Measurements from ENCODE around the gene NCKAP5. TPM values are rescaled to one million over a fixed set of nuclear protein-coding genes. Genes with fewer than 3 reads are reported as not detected.

The NCKAP5 gene
- total RNA-seq, 3 donors from 2014 or later = 1.9 to 6.3 (median 2.3) TPM

- Histone ChIP-seq H3K9me3 (no peaks in the 10 kb centered on the region), H3K36me3 (ENCODE audit: low read depth) (no peaks in the 10 kb centered on the region)
- ATAC-seq = no peak
Observed at GRCh38 chr2:133157141-133157540, 411.1 kb downstream of the NCKAP5 start.

GRCh38 chr2:133152801-133153200 is 415.5 kb downstream of the NCKAP5 start:
- intact Hi-C loops (cut with DNase I, micrococcal nuclease) = no loop called here
- Histone ChIP-seq H3K9me3 (no peaks in the 10 kb centered on the region), H3K4me1 (ENCODE audit: low read depth) (no peaks in the 10 kb centered on the region), H3K36me3 (ENCODE audit: low read depth) (no peaks in the 10 kb centered on the region), H3K4me3 (no peak overlapping the region)
- ATAC-seq (no peak), DNase-seq (no peak)
- no peak for TF ChIP-seq CTCF (IDR thresholded peaks at IDR 0.05)

More at GRCh38 chr2:133157141-133157540, 411.1 kb downstream of the NCKAP5 start:
- no peak for DNase-seq
- Histone ChIP-seq H3K4me3 (no peak overlapping the region), H3K4me1 (ENCODE audit: low read depth) (no peaks in the 10 kb centered on the region)
- intact Hi-C loops (cut with DNase I, micrococcal nuclease) = no loop called here
- no peak for TF ChIP-seq CTCF (IDR thresholded peaks at IDR 0.05)

GRCh38 chr2:133148187-133148586 is 420.1 kb downstream of the NCKAP5 start:
- intact Hi-C loops (cut with DNase I, micrococcal nuclease) = no loop called here
- no peak for TF ChIP-seq CTCF (IDR thresholded peaks at IDR 0.05)
- Histone ChIP-seq H3K9me3 (no peaks in the 10 kb centered on the region), H3K4me1 (ENCODE audit: low read depth) (no peaks in the 10 kb centered on the region), H3K4me3 (no peak overlapping the region), H3K36me3 (ENCODE audit: low read depth) (no peaks in the 10 kb centered on the region)
- no peak for ATAC-seq
- DNase-seq = no peak

GRCh38 chr2:133146893-133147292 is 421.4 kb downstream of the NCKAP5 start:
- ATAC-seq = no peak
- Histone ChIP-seq H3K4me3 (no peak overlapping the region), H3K9me3 (no peaks in the 10 kb centered on the region), H3K4me1 (ENCODE audit: low read depth) (no peaks in the 10 kb centered on the region), H3K36me3 (ENCODE audit: low read depth) (no peaks in the 10 kb centered on the region)
- no peak for TF ChIP-seq CTCF (IDR thresholded peaks at IDR 0.05)
- intact Hi-C loops (cut with DNase I, micrococcal nuclease) = no loop called here
- DNase-seq = no peak

- no peak for ATAC-seq
- H3K9me3 ChIP-seq = no peaks in the 10 kb centered on the region
- intact Hi-C loops (cut with DNase I, micrococcal nuclease) = no loop called here
- no peaks in the 10 kb centered on the region for H3K4me1 ChIP-seq (ENCODE audit: low read depth)
- H3K36me3 ChIP-seq (ENCODE audit: low read depth) = no peaks in the 10 kb centered on the region
- TF ChIP-seq CTCF (IDR thresholded peaks at IDR 0.05) = no peak
- DNase-seq = no peak
- H3K4me3 ChIP-seq = no peak overlapping the region
Observed at GRCh38 chr2:133143645-133144044, 424.6 kb downstream of the NCKAP5 start.

GRCh38 chr2:133142087-133142486 is 426.2 kb downstream of the NCKAP5 start:
- TF ChIP-seq CTCF (IDR thresholded peaks at IDR 0.05) = no peak
- intact Hi-C loops (cut with DNase I, micrococcal nuclease) = no loop called here
- Histone ChIP-seq H3K36me3 (ENCODE audit: low read depth) (no peaks in the 10 kb centered on the region), H3K9me3 (no peaks in the 10 kb centered on the region), H3K4me1 (ENCODE audit: low read depth) (no peaks in the 10 kb centered on the region), H3K4me3 (no peak overlapping the region)
- DNase-seq = no peak
- ATAC-seq = no peak
